ENCODE measurements around the gene PRKCA.

DNA sequence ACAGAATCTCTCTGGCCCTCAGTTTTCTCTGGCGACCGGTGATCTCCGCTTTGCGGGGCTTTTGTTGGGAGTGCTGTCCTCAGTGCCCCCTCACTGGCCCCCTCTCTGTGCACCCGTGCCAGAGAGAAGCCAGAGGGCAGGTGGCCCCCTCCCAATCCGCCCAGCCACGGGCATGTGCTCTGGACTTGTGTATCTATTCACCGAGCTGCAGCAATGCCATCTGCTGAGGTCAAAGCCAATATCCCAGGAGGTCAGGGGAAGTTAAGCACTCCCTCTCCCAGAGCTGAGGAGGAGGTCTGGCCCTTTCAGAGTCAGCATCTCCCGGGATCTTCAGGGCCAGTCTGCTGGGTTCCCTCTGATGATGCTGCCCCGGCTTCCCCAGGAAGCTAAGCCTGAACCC is 537.6 kb downstream of the PRKCA start:
- TF ChIP-seq, protein P1, sequence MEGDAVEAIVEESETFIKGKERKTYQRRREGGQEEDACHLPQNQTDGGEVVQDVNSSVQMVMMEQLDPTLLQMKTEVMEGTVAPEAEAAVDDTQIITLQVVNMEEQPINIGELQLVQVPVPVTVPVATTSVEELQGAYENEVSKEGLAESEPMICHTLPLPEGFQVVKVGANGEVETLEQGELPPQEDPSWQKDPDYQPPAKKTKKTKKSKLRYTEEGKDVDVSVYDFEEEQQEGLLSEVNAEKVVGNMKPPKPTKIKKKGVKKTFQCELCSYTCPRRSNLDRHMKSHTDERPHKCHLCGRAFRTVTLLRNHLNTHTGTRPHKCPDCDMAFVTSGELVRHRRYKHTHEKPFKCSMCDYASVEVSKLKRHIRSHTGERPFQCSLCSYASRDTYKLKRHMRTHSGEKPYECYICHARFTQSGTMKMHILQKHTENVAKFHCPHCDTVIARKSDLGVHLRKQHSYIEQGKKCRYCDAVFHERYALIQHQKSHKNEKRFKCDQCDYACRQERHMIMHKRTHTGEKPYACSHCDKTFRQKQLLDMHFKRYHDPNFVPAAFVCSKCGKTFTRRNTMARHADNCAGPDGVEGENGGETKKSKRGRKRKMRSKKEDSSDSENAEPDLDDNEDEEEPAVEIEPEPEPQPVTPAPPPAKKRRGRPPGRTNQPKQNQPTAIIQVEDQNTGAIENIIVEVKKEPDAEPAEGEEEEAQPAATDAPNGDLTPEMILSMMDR (IDR thresholded peaks at IDR 0.05), result no peak
- TF ChIP-seq POLR2A (IDR thresholded peaks at IDR 0.05), result no peak

Data from prostate gland (tissue), 2 donors.